ENCODE results near the gene SPATA13.
"Not testable (repeated sequence)": the region's sequence is repeated elsewhere in the genome, so short reads cannot be mapped to it uniquely, and the experiment has no call there.

The SPATA13 gene

GRCh38 chr13:24215732-24216131, 55.2 kb downstream of the SPATA13 start:
- no peak overlapping the region for H3K27ac ChIP-seq
- TF ChIP-seq CTCF (IDR thresholded peaks at IDR 0.05): no peak
- intact Hi-C loops (cut with DNase I; ENCODE audit: low total_unique reads): loop anchor here (2.0 kb wide), 1 partner anchor 197 kb away; no protein-coding TSS in a partner anchor
- H3K4me1 ChIP-seq: peaks cover 0 to 19% (median 7%) of the 10 kb centered on the region in 4 donors
- no peaks in the 10 kb centered on the region for H3K27me3 ChIP-seq
- DNase-seq: peak in 1 of 2 donors; percentile 50
- no peaks in the 10 kb centered on the region for H3K36me3 ChIP-seq
- H3K4me3 ChIP-seq: no peak overlapping the region
- no peaks in the 10 kb centered on the region for H3K9me3 ChIP-seq

GRCh38 chr13:24216176-24216575, 55.7 kb downstream of the SPATA13 start:
- H3K4me3 ChIP-seq: no peak overlapping the region
- DNase-seq: no peak
- no peak overlapping the region for H3K27ac ChIP-seq
- H3K9me3 ChIP-seq: no peaks in the 10 kb centered on the region
- H3K27me3 ChIP-seq: no peaks in the 10 kb centered on the region
- intact Hi-C loops (cut with DNase I; ENCODE audit: low total_unique reads): no loop called here
- H3K4me1 ChIP-seq: peaks cover 0 to 19% (median 7%) of the 10 kb centered on the region in 4 donors
- TF ChIP-seq CTCF (IDR thresholded peaks at IDR 0.05): no peak
- H3K36me3 ChIP-seq: no peaks in the 10 kb centered on the region

- DNase-seq; H3K27me3 ChIP-seq; H3K4me3 ChIP-seq; H3K36me3 ChIP-seq; intact Hi-C loops (cut with DNase I; ENCODE audit: low total_unique reads); H3K9me3 ChIP-seq: not testable (repeated sequence)
- H3K4me1 ChIP-seq: peaks cover 0 to 19% (median 7%) of the 10 kb centered on the region in 4 donors
- H3K27ac ChIP-seq: peak overlapping the region in 1 of 2 donors; percentile 3
Observed at GRCh38 chr13:24216779-24217178, 56.3 kb downstream of the SPATA13 start.

GRCh38 chr13:24217601-24218281, 57.2 kb downstream of the SPATA13 start:
- no peak overlapping the region for H3K4me3 ChIP-seq
- no peaks in the 10 kb centered on the region for H3K9me3 ChIP-seq
- peaks cover 0 to 19% (median 7%) of the 10 kb centered on the region in 4 donors for H3K4me1 ChIP-seq
- TF ChIP-seq CTCF (IDR thresholded peaks at IDR 0.05): no peak
- H3K36me3 ChIP-seq: no peaks in the 10 kb centered on the region
- H3K27me3 ChIP-seq: no peaks in the 10 kb centered on the region
- intact Hi-C loops (cut with DNase I; ENCODE audit: low total_unique reads): no loop called here
- no peak for DNase-seq
- peak overlapping the region; percentile 1 to 21 for H3K27ac ChIP-seq

GRCh38 chr13:24218338-24218737, 57.8 kb downstream of the SPATA13 start:
- Histone ChIP-seq H3K27me3 (no peaks in the 10 kb centered on the region), H3K36me3 (peaks cover 0 to 6% (median 0%) of the 10 kb centered on the region in 3 donors), H3K4me3 (no peak overlapping the region), H3K4me1 (peaks cover 0 to 19% (median 7%) of the 10 kb centered on the region in 4 donors), H3K9me3 (no peaks in the 10 kb centered on the region), H3K27ac (peak overlapping the region; percentile 1 to 21)
- DNase-seq: no peak
- no peak for TF ChIP-seq CTCF (IDR thresholded peaks at IDR 0.05)
- intact Hi-C loops (cut with DNase I; ENCODE audit: low total_unique reads): no loop called here

- H3K36me3 ChIP-seq: peaks cover 0 to 12% (median 0%) of the 10 kb centered on the region in 3 donors
- intact Hi-C loops (cut with DNase I; ENCODE audit: low total_unique reads): no loop called here
- TF ChIP-seq CTCF (IDR thresholded peaks at IDR 0.05): no peak
- no peak for DNase-seq
- H3K9me3 ChIP-seq: no peaks in the 10 kb centered on the region
- H3K27me3 ChIP-seq: no peaks in the 10 kb centered on the region
- no peak overlapping the region for H3K27ac ChIP-seq
- H3K4me3 ChIP-seq: no peak overlapping the region
- peaks cover 0 to 19% (median 7%) of the 10 kb centered on the region in 4 donors for H3K4me1 ChIP-seq
Observed at GRCh38 chr13:24218977-24219376, 58.5 kb downstream of the SPATA13 start.
